Left kidney (tissue), 2 donors: Measurements from ENCODE around the gene LRSAM1. TPM values are rescaled to one million over a fixed set of nuclear protein-coding genes. Genes with fewer than 3 reads are reported as not detected.

Experiments used
- DNase-seq: peaks from one replicate; pipeline ENCODE4 v3.0.0-alpha.2; 2013
- polyA plus RNA-seq: library from polyadenylated mRNA; unstranded; fragments of 120-200 nt; gene quantifications from one replicate; pipeline ENCODE4 v1.2.1, GENCODE V29; 2013; ENCODE audit not compliant: insufficient read length

Gene LRSAM1
- polyA plus RNA-seq, 1 donor: 18.1 TPM

DNA sequence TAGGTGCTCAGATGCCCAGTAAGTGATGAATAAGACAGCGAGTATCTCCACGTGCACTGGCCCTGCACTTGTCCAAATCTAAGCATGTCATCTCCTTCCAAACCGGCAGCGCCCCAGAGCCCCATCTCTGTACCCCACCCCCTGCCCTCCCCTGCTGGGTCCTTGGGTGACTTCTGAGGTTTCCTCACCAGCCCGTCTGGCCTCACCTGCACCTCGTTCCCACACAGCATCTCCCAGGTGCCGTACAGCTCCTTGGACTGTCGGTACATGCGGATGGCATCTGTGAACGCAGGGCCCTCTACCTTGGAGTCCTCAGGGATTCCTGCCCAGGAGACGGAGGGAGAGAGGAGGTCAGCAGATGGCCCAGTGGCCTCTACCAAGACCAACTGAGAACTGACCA lies 66.3 kb downstream of the LRSAM1 start:
- no peak for DNase-seq

DNA sequence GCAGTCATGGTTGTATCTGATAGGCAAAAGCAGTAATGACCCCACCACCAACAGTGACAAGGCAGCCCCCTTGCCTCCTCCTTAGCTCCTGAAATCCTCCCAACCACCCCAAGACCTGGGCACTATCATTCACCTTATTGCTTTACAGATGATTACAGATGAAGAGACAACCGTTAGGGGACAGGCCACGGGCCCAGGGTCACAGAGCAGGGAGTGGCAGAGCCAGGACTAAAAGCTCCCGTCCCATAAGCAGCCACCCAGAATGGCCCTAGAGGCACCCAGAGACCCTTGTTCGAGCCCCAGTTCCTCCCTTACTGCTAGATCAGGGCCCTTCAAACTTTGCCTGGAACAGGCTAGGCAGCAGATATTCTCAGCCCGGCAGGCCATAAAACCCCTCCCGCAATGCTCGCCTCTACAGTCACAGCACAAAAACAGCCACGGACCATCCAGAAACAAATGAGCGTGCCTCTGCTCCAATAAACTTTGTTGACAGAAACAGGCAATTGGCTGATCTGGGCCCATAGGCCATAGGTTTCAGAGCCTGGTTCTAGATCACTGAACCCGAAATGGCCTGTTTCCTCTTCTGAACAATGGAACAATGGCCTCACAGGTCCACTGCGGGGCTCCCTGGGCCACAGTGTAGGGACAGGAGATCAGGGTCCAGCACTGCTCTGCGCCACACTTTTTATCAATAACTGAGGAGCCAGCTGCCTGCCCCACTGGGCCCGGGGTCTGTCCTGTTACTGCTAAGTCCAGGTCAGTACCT lies 67.0 kb downstream of the LRSAM1 start:
- no peak for DNase-seq

DNA sequence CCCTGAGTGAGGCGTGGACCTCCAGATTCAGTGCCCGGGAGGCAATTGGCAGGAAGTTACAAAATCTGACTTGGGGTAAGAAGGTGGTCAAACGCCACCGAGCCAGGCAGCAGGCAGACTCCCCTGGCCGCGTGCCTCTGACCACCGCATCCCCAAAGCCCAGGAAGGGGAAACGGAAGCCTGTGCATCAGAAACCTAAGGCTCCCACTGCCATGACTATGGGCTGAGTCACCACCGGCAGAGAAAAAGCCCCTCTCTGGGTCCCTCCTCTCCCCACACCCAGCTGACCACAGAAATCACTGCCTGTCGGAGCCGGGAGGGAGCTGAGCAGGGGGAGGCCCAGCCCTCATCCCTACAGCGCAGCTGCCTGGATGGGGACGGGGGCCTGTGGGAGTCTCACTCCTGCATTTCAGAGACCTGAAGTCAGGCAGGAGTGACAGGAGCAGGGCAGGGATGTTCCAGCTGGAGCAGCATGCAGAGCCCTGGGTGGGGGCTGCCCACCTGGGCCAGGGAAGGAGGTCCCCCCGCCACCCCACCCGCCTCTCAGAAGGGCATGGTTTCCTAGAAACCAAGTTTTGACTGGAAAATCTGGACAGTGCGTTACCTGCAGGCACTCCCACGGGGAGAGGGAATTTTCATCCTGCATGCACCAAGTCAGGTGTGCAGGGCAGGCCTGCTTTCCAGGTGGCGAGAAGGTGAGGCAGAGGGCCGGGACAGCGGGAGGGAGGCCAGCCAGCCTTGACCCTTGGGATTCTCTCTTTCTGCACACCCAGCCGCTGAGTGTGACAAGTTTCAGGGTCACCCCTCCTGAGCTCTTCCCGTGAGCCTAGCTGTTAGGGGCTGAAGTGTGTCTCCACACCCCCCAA lies 68.2 kb downstream of the LRSAM1 start:
- DNase-seq: no peak

DNA sequence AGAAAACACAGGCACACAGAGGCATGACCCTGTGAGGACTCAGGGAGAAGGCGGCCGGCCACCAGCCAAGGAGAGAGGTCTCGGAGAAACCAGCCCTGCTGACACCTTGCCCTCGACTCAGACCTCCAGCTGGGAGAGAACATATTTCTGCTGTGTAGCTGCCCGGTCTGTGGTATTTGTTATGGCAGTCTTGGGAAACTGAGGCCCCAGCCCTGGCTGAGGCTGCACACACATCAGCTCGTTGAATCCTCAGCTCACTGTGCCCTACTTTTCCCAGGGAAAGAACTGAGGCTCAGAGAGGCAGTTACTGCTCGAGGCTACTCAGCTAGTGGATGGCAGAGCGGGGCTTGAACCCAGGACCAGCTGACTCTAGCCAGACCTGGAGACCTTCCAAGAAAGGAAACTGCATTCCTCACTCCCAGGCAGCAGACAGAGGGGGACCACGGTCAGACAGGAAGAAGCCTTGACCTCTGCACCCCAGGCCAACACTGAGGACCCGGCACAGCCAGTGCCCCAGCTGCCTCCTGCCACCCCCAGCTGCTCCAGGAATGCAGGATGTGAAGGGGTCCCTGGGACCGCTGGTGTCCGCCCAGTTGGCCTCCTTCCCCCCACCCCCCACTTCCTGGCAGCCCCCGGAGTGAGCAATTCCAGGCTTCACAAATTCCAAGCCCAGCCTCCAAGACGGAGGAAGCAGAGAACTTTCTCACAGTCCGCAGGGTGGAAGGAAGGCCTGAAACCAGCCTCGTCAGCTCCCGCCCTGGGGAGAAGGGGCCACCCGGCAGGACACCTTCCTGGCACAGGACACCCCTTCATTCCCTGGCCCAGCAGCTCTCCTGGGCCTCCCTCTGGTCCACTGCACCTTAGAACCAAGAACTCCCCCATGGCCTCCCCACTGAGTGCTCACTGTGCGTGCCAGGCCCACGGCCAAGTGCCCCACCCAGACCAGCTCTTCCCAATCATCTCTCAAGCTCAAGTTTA lies 69.9 kb downstream of the LRSAM1 start:
- DNase-seq: peak; percentile 59

DNA sequence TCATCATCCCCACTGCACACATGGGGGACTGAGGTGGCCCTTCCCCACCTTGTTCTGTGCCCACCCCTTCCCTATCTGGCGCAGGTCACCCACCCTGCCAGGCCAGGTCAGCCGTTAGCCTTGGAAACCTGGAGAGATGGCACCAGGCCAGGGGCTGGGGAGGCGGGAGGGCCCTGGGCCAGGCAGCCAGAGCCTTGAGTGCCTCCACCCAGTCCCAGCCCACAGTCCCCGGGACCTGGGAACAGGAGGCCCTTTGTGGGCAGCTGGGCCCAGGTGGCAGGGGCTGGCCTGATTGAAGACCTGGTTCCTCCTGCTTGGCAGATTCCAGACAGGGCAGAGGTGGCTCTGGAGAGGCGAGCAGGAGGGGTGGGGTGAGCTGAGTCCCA lies 70.6 kb downstream of the LRSAM1 start:
- DNase-seq: no peak

DNA sequence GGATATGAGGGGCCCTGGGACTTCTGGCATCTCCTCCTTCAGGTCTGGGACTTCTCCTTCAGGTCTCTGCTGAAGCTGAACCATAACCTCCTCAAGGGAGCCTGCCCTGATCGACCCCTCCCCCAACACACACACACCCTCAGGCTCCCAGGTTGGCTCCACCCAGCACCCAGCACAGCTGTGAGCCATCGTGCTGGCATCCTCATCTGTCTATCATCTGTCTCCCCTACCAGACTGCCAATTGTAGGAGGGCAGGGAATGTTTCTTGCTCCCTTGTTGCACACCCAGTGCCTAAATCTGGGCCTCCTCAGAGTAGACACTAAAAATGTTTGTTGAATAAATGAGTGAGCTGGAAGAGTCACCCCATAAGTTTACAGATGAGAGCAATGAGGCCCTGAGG lies 71.4 kb downstream of the LRSAM1 start:
- DNase-seq: no peak

DNA sequence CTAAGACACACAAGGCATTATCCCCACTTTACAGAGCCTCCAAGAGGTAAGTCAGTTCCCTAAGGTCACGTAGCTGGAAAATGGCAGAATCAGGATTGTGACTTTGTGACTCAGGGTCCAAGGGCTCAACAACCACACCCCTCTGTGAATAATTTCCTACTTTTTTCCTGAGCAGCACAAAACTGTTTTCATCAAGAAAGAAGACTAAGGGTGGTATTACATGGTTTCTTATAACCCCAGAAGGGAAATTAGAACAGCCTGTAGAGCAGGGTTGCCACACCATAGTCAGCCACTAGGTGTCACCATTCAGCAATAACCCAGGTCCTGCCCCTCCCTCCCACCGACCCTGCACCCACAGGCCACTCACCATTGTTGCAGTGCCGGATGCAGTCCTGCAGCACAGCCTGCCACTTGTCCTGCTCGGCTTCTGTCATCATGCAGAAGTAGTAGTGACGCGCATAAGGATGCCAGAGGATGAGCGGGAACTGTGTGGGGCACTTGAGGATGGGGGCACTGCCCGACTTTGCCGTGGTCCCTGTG lies 72.1 kb downstream of the LRSAM1 start:
- DNase-seq: no peak

DNA sequence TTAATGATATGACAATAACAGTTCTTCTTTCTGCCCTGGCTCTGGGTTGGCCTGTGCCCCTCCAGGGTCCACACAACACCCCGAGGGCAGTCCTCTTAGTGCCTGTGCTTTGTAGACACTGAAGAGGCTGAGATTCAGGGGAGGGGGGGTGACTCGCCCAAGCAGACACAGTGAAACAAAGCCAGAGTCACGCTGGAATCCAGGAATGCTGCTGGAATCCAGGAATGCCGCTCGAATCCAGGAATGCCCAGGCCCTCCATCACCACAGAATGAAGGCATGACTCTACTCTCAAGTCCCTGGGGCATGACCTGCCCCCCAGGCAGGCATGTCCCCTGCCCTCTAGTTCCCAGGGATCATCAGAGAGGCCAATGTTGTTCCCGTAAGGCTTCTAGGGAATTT lies 73.1 kb downstream of the LRSAM1 start:
- DNase-seq: no peak

DNA sequence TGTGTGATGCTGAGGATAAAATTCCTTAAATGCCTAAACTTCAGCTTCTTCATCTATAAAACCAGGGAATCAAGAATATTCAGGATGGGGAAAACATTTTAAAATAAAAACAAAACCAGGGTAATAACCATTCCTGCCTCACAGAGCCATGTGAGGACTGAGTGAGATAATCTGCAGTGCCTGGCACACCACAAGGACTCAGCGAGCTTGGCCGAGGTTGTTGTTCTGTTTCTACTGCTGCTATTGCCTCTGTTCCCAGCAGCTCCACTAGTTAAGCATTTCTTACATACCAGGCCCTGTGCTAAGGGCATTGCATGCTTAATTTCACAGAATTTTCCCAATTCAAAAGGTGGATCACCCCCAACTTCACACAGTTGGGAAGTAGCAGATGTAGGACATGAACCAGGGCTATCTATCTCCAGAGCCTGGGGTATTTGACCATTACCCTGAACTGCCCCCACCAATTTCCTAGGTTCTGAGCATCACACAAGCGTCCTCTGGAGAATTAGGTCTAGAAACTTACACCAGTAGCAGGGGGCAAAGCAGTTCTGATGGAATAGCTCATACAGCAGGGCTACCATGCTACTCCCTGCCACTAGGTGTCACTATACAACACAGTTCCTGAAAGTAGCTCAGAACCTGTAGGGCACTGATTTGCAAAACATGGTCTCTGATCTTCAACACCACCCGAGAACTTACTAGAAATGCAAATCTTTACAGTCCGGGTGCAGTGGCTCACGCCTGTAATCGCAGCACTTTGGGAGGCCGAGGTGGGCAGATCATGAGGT lies 74.3 kb downstream of the LRSAM1 start:
- DNase-seq: no peak

DNA sequence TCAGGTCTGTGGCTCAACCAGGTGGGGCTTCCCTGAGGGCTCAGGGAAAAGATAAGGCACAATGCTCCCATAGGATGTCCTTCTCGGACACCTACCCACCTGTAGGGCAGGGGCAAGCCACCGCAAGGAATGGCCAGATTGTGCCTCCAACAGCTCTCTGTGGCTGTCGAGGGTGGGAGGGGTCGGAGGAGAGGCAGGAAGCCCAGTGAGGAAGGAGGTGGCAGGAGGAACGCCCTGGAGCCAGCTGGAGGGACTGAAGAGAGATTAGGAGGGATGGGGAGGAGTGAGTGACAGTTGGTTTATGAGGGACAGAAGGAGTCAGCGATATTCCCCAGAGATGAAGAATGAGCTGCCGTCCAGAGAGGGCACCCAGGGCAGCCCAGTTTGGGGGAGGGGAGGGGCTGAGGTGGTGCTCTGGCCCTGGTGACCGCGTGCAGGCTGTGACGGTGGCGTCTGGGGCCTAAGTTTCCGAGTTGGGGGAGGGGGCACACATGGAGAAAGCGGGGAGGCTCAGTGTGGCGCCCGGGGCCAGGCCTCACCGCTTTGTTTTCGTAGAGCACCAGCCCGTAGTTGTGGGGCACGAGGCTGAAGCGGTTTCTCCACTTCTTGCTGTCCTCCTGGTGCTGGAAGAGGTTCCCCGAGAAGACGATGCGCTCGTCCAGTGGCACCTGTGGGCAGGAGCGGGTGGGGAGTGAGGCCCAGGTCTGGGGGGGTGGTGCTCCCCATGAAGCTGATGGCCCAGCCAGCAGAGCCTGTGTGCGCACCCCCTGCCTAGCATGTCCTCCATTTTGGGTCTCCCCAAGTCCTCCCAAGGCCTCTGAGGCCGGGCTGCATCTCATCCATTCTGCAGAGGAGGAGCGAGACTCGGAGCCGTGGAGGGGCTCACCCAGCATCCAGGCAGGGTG lies 75.6 kb downstream of the LRSAM1 start:
- no peak for DNase-seq

DNA sequence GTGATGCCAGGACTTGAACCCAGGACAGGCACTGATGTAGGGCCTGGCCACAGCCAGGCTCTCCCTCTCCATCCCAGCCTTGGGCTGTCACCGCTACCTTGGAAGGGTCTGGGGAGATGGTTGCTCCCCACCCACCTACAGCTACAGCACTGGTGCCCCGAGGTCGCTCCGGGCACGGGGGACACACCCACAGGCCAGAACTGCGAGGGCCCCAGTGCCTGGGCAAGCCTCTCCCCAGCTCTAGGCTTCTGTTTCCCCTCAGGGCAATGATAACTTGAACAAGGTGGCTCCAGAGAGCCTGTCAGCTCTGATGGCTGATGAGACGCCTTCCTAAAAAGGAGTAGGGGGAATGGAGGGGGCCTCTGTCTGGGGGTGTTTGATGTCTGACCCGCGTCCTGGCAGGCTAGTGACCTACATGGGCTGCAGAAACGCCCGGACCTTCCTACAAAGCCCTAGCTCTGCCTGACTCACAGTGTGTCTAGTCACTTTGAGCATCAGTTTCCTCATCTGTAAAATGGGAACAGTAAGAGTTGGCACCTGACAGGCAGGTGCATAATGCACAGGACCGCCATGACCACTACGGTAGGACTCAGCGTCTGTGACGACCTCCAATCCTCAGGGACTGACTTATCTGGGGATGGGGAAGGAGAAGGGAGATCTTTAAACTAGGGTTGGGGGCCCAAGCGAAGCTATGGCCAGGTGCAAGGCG lies 76.4 kb downstream of the LRSAM1 start:
- DNase-seq: no peak

DNA sequence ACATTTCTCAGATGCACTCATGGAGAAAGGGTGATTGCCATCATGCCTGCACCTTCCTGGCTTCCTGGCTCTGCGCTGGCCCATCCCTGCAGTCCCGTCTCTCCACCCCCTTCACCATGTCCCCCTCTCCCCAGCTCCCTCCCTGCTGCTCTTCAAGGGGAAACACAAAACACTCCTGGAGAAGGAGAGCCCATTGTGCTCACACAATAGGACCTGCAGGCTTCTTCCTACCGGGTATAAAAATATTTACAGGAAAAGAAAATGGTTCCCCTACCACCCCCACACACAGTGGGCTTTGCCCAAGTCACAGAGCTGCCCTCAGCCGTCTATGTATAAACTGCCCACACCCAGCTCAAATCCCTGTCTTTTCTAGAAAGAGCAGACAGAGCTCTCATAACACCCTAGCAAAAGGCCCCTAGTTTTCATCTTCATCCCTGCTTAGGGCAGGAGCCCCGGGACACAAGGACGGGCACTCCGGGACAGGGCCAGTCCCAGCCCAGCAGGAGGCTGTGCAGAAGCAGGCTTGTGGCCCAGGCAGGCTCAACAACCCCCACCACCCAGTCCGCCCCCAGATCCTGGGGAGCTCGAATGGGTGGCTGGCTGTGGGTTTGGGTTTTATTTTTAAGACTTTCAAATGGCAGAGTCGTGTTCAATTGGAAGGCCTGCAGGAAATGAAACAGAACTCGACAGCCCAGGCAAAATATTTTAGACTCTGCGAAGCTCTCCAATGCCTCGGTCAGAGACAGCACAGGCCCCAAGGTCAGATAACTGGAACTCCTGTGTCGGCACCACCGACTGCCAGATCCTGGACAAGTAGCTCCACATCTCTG lies 77.3 kb downstream of the LRSAM1 start:
- no peak for DNase-seq

DNA sequence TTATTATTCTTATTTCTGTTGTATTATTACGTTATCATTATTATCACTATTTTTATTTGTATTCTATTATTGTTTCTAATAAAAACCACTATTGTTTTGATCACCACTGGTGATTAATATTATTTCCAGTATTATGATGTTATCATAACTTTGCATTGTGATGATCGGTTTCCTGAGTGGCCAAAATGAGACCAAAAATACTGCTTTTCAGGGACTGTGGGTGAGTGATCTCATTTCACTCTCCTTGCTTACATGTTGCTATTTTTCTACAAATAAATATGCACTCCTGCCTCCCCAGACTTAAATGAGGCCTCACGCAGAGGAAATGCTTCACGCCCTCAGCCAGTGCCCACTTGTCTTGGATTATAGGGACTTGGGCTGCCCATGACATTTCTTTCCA lies 78.4 kb downstream of the LRSAM1 start:
- no peak for DNase-seq

DNA sequence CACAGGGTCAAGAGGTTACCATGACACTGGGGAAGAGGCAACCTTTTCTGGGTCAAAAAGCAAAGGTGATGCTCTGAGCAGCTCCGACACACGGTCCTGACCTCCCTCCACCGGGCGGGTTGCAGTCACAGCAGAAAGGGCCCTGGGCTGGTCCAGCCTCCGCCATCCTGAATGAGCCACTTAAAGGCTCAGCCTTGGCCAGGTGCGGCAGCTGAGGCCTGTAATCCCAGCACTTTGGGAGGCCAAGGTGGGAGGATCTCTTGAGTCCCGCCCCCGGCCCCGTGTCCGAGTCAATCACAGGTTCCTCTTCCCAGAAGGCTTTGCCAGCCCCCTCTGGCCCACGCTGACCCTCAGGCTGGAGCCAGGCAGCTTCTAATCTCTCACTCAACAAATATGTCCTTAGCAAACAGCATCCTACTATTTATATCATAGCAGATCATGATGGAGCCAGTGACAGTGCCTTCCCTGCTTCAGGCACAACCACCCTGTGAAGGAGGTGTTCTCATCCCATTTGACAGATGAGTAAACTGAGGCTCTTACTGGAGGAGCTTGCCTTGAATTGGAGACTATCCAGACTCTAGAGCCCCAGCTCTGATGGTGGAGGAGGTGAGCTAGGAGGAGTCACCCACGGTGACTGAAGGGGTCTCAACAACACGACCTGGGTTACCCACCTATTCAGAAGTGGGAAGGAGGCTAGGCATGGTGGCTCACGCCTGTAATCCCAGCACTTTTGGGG lies 79.1 kb downstream of the LRSAM1 start:
- no peak for DNase-seq

DNA sequence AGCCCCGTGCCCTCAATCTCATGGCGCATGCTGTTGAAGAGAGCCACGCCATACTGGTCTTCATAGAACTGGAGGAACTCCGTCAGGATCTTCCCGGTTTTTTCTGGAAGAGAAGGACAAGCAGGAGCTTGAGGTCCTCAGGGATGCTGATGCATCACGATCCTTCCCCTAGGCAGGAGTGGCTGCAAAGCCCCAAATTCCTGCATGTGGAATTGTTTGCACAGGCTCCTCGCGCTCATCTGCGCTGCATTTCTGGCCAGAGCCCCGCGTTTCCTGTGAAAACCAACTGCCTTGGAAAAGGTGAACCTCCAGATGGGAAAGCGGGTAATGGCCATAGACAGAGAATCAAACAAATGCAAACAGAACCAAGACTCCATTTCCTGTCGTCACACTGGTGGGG lies 80.4 kb downstream of the LRSAM1 start:
- no peak for DNase-seq

DNA sequence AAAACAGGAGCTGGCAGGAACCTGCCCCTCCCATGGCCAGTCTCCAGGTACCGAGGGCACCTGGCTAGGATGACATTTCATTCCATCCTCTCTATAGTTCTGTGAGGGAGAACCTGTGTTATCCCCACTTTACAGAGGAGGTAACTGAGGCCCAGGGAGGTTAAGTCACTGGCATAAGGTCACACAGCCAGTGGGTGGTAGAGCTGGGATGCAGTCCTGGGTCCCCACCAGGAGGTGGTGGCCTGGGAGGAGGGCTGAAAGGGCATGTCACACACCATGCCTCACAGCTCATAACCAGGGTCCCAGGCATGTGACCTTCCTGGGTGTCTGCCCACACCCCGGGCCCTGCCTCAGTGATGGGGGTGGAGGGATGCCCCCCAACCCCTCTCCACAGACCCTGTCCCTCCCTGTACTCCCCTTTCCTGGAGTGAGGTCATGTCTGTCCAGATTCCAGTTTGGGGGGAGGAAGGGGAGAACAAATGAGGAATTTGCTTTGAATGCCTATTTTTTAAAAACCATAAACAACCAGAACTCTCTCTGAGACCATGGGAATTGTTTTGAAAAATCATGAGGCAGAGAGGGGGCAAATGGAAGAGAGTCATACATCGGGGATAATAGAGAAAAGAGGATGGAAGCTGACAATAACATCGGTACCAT lies 83.1 kb downstream of the LRSAM1 start:
- DNase-seq: no peak

DNA sequence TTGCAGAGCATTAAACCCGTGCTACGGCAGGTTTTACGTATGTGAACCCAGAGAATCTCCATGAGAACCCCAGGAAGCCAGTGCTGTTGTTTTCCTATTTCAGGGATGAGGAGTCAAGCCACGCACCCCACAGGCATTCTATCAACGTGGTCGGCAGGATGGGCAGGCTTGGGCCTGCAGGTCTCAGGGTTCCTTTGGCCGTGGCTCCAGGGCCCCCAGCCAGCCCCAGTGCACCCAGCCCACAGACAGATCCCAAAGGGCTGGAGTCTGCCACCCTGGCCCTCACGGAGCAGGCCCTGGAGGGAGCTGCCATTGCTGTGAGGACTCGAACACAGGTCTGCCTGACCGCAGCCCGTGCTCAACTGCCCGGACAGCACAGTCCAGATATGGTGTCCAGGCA lies 83.6 kb downstream of the LRSAM1 start:
- DNase-seq: no peak
